NK-92 (cell line): ENCODE results near the gene SAPCD2.
A peak's percentile ranks its signal among the peaks of the same experiment; 100 is the strongest.
"Not testable (repeated sequence)": the region's sequence is repeated elsewhere in the genome, so short reads cannot be mapped to it uniquely, and the experiment has no call there.

Source experiments
- DNase-seq: peaks from one replicate; lab custom pipeline; 2025; ENCODE audit not compliant: unreplicated experiment; lab: John Stamatoyannopoulos, UW

The SAPCD2 gene

GRCh38 chr9:137070201-137070905, at the start of gene SAPCD2:
Gene SAPCD2, minus strand, starts transcription at chr9:137070557. Its CDS starts 97 bp downstream, at chr9:137070460.
- peak; percentile 24 for DNase-seq

GRCh38 chr9:137118092-137118603, 47.8 kb upstream of the SAPCD2 start:
- not testable (repeated sequence) for DNase-seq

- DNase-seq, result no peak
Measured at GRCh38 chr9:137117269-137117731, 46.9 kb upstream of the SAPCD2 start.

GRCh38 chr9:137116728-137117127, 46.4 kb upstream of the SAPCD2 start:
- DNase-seq, result no peak

- no peak for DNase-seq
Measured at GRCh38 chr9:137116027-137116507, 45.7 kb upstream of the SAPCD2 start.

GRCh38 chr9:137115394-137116026, 45.2 kb upstream of the SAPCD2 start:
- DNase-seq, result no peak

- no peak for DNase-seq
Measured at GRCh38 chr9:137114613-137115393, 44.4 kb upstream of the SAPCD2 start, which contains the start of gene DPP7. Gene DPP7, minus strand, starts transcription at chr9:137114733. Its CDS starts 20 bp downstream, at chr9:137114713.

- DNase-seq, result no peak
Measured at GRCh38 chr9:137114220-137114612, 43.9 kb upstream of the SAPCD2 start.

- no peak for DNase-seq
Measured at GRCh38 chr9:137113385-137114159, 43.2 kb upstream of the SAPCD2 start.

- DNase-seq, result no peak
Measured at GRCh38 chr9:137112564-137113384, 42.4 kb upstream of the SAPCD2 start.

- no peak for DNase-seq
Measured at GRCh38 chr9:137111788-137112563, 41.6 kb upstream of the SAPCD2 start.

GRCh38 chr9:137110911-137111787, 40.8 kb upstream of the SAPCD2 start:
- DNase-seq, result no peak

GRCh38 chr9:137110147-137110910, 40.0 kb upstream of the SAPCD2 start:
- DNase-seq, result no peak

GRCh38 chr9:137109250-137110146, 39.1 kb upstream of the SAPCD2 start:
- no peak for DNase-seq

GRCh38 chr9:137108608-137109249, 38.4 kb upstream of the SAPCD2 start:
- DNase-seq, result no peak

GRCh38 chr9:137107982-137108381, 37.6 kb upstream of the SAPCD2 start:
- DNase-seq, result no peak
